CD4-positive, alpha-beta memory T cell (primary cell): ENCODE data around the gene TEDC2. TPM values are rescaled to one million over a fixed set of nuclear protein-coding genes. Genes with fewer than 3 reads are reported as not detected.

ENCODE experiments used
- CTCF ChIA-PET: fragments of 350-600 bp; sonication (Branson Sonifier 250); formaldehyde crosslinking; loops from one replicate; lab custom pipeline; 2021; ENCODE audit warnings: inconsistent platforms; ENCODE audit not compliant: partially characterized antibody; lab: Charles Lee
- POLR2A ChIA-PET: fragments of 350-600 bp; sonication (Branson Sonifier 250); formaldehyde crosslinking; loops from one replicate; lab custom pipeline; 2021; ENCODE audit not compliant: partially characterized antibody; lab: Charles Lee
- DNase-seq, 5 donors: peaks; one replicate each; pipeline versions ENCODE4 v3.0.0 to v3.0.0-alpha.2; 2020 to 2022; ENCODE audit warnings: mixed read lengths in 1 of 5
- H3K27ac ChIP-seq: one replicate; pipeline ENCODE4 v1.7.0; 2013; ENCODE audit warnings: low read depth, low read length
- H3K27me3 ChIP-seq: 2 replicates; pipeline ENCODE4 v1.7.0; 2013; ENCODE audit warnings: mild to moderate bottlenecking, low read length, moderate library complexity; ENCODE audit not compliant: insufficient read depth
- H3K36me3 ChIP-seq: 2 replicates; pipeline ENCODE4 v1.7.0; 2013; ENCODE audit warnings: mild to moderate bottlenecking, low read length, moderate library complexity; ENCODE audit not compliant: insufficient read depth
- H3K4me1 ChIP-seq: 2 replicates; pipeline ENCODE4 v1.7.0; 2013; ENCODE audit warnings: mild to moderate bottlenecking, low read length, moderate library complexity; ENCODE audit not compliant: insufficient read depth
- H3K4me3 ChIP-seq, 2 donors: one replicate each; pipeline ENCODE4 v1.7.0; 2013; ENCODE audit warnings: low read length in 2 of 2, mild to moderate bottlenecking in 1 of 2
- H3K9me3 ChIP-seq, 2 donors: one replicate each; pipeline ENCODE4 v1.7.0; 2013; ENCODE audit warnings: low read length in 2 of 2, control low read depth in 1 of 2; ENCODE audit not compliant: control insufficient read depth in 1 of 2
- H3K27ac Mint-ChIP-seq, 7 donors: one replicate each; pipeline ENCODE4 v1.8.0; 2020 to 2021; ENCODE audit warnings: mixed read lengths in 7 of 7, mild to moderate bottlenecking in 6 of 7, inconsistent platforms in 3 of 7, moderate library complexity in 3 of 7
- H3K27me3 Mint-ChIP-seq, 2 donors: one replicate each; pipeline ENCODE4 v1.8.0; 2020 to 2021; ENCODE audit warnings: mixed read lengths in 2 of 2
- H3K36me3 Mint-ChIP-seq, 2 donors: one replicate each; pipeline ENCODE4 v1.8.0; 2020 to 2021; ENCODE audit warnings: mixed read lengths in 2 of 2, inconsistent platforms in 1 of 2, mild to moderate bottlenecking in 1 of 2
- H3K4me1 Mint-ChIP-seq, 4 donors: one replicate each; pipeline ENCODE4 v1.8.0; 2020 to 2021; ENCODE audit warnings: mixed read lengths in 4 of 4, mild to moderate bottlenecking in 1 of 4
- H3K4me3 Mint-ChIP-seq, 8 donors: one replicate each; pipeline ENCODE4 v1.8.0; 2020 to 2021; ENCODE audit warnings: mixed read lengths in 8 of 8, mild to moderate bottlenecking in 7 of 8, moderate library complexity in 6 of 8, inconsistent platforms in 3 of 8
- H3K9me3 Mint-ChIP-seq, 8 donors: one replicate each; pipeline ENCODE4 v1.8.0; 2020 to 2021; ENCODE audit warnings: mixed read lengths in 8 of 8, mild to moderate bottlenecking in 5 of 8, inconsistent platforms in 3 of 8, moderate library complexity in 1 of 8
- intact Hi-C: fragments of 100-400 bp; cut with micrococcal nuclease; formaldehyde crosslinking; loops from one replicate; pipeline ENCODE4 v1.15.1; 2023
- polyA plus RNA-seq, 2 donors: library from polyadenylated mRNA; unstranded; fragments of 300-500 nt; fragmentation: Illumina TruSeq; gene quantifications; one replicate each; pipeline ENCODE4 v1.2.3, GENCODE V29; 2021
- total RNA-seq, 2 experiments: library from RNA; stranded (reverse); gene quantifications; one replicate each; pipeline ENCODE4 v1.2.3, GENCODE V29; 2021

Gene TEDC2
- total and polyA plus RNA-seq, 4 experiments from 2014 or later, result 0.44 to 0.55 (median 0.44) TPM; not detected in 1

DNA sequence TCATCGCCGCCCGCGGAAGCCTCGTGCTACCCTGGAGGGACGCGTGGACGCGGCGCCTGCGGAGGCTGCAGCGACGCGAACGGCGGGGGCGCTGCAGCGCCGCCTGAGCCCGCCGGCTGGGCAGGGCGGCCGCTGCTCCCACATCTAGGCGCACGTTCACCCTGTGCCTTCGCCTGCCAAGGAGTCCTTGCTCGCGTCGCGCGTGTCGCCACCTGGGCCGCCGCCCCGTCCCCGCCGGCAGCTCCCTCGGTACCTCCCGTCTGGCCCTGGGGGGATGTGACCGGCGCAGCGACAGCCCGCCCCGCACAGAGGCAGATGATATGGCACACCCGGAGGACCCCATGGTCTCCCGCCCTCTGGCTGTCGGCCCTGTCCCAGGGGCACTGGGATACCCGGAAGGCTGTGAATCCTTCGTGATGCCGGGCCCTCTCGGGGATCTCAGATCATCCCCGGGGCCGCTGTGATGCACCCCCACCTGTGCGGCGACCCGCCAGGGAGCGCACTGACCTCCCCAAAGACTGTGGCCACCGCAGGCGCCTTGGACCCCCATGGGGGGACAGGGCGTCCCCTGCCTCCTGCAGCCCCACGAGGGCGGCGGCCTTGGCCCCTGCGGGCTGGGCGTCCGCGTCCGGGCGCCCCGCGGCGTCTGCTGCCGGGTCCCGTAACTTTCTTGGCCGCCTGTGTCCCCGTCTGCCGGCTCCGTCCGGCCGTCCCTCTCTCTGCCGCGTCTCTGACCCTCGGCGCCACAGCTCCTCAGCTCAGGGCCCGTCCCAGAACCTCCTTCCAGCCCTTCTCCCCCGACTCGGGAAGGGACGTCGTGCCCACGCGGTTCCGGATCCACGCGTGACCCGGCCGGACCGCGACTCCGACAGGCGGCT lies 14.3 kb downstream of the TEDC2 start:
- H3K4me1 Mint-ChIP-seq, result peaks cover 6 to 33% (median 14%) of the 10 kb centered on the region in 4 donors
- no peaks in the 10 kb centered on the region for H3K9me3 Mint-ChIP-seq
- Histone ChIP-seq H3K27me3 (peaks cover 25% of the 10 kb centered on the region), H3K4me3 (peak overlapping the region in 1 of 2 donors; percentile 66), H3K27ac (peak overlapping the region; percentile 12), H3K4me1 (peaks cover 34% of the 10 kb centered on the region), H3K36me3 (no peaks in the 10 kb centered on the region), H3K9me3 (no peaks in the 10 kb centered on the region)
- DNase-seq, result peak; percentile 56 to 70 (median 65)
- intact Hi-C loops, result loop anchor here (1.0 to 2.0 kb wide), 5 partner anchors 13 to 319 kb away; partner anchors contain the start of genes ABCA3, CCNF and TRAF7
- H3K27me3 Mint-ChIP-seq, result peaks cover 7 to 15% of the 10 kb centered on the region in 2 donors
- CTCF ChIA-PET, result interaction anchor here (1.0 to 1.3 kb wide), 3 partner anchors 13 to 27 kb away, joined by 3 to 4 read pairs (median 3); no protein-coding TSS in a partner anchor
- peak overlapping the region; percentile 35 to 81 (median 73) for H3K4me3 Mint-ChIP-seq
- peak overlapping the region in 1 of 7 donors; percentile 78 for H3K27ac Mint-ChIP-seq
- no peaks in the 10 kb centered on the region for H3K36me3 Mint-ChIP-seq
- POLR2A ChIA-PET, result interaction anchor here (0.7 to 1.8 kb wide), 11 partner anchors 9 to 465 kb away, joined by 3 to 8 read pairs (median 4); partner anchors contain the start of genes AMDHD2, ATP6V0C, CCNF and ECI1

DNA sequence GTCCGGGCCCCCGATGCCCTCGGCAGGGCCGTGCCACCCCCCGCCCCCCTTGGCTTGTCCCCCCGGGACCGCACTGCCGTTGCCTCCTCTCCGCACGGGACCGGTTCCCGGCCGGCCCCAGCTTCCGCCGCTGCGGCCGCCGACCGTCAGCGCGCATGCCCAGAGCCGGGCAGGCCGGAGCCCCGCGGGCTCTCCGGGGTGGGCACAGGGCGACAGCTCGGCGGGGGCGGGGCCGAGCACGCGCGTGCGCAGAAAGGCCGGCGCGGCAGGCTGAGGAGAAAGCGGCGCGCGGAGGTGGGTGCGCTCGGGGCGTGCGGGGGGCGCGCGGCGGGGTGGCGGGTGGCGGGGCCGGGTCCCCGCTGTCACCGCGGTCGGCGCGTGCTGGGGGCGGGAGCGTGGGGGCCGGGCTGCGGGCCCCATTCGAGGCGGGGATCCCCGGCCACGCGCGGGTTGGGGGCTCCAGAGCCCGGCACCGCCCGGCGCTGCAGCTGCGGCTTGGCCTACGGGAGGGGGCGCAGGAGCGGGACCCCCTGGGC lies 15.0 kb downstream of the TEDC2 start, which contains the start of gene TBC1D24:
Gene TBC1D24 (plus strand): TSS at position 251 of the 536 bp plus-strand sequence. CDS start 21,022 bp downstream, outside the sequence.
- Mint-ChIP-seq H3K36me3 (no peaks in the 10 kb centered on the region), H3K4me1 (peaks cover 6 to 28% (median 14%) of the 10 kb centered on the region in 4 donors), H3K4me3 (peak within 1 kb of the TSS; percentile 63 to 81 (median 76)), H3K27me3 (peaks cover 7 to 11% of the 10 kb centered on the region in 2 donors), H3K27ac (peak within 1 kb of the TSS in 3 of 7 donors; percentile 42 to 78 (median 62)), H3K9me3 (no peaks in the 10 kb centered on the region)
- intact Hi-C loops, result loop anchor here (1.0 to 2.0 kb wide), 7 partner anchors 12 to 320 kb away; partner anchors contain the start of genes ABCA3, ATP6V0C, CCNF and TEDC2
- Histone ChIP-seq H3K36me3 (no peaks in the 10 kb centered on the region), H3K27me3 (peaks cover 20% of the 10 kb centered on the region), H3K4me3 (peak within 1 kb of the TSS in 1 of 2 donors; percentile 66), H3K4me1 (peaks cover 34% of the 10 kb centered on the region), H3K9me3 (no peaks in the 10 kb centered on the region), H3K27ac (peak within 1 kb of the TSS; percentile 12)
- POLR2A ChIA-PET, result interaction anchor here (0.7 to 1.8 kb wide), 11 partner anchors 8 to 466 kb away, joined by 3 to 8 read pairs (median 4); partner anchors contain the start of genes AMDHD2, ATP6V0C, CCNF and ECI1
- DNase-seq, result peak; percentile 66 to 73 (median 66)
- CTCF ChIA-PET, result interaction anchor here (1.0 to 1.3 kb wide), 2 partner anchors 12 to 26 kb away, joined by 3 to 4 read pairs; no protein-coding TSS in a partner anchor

DNA sequence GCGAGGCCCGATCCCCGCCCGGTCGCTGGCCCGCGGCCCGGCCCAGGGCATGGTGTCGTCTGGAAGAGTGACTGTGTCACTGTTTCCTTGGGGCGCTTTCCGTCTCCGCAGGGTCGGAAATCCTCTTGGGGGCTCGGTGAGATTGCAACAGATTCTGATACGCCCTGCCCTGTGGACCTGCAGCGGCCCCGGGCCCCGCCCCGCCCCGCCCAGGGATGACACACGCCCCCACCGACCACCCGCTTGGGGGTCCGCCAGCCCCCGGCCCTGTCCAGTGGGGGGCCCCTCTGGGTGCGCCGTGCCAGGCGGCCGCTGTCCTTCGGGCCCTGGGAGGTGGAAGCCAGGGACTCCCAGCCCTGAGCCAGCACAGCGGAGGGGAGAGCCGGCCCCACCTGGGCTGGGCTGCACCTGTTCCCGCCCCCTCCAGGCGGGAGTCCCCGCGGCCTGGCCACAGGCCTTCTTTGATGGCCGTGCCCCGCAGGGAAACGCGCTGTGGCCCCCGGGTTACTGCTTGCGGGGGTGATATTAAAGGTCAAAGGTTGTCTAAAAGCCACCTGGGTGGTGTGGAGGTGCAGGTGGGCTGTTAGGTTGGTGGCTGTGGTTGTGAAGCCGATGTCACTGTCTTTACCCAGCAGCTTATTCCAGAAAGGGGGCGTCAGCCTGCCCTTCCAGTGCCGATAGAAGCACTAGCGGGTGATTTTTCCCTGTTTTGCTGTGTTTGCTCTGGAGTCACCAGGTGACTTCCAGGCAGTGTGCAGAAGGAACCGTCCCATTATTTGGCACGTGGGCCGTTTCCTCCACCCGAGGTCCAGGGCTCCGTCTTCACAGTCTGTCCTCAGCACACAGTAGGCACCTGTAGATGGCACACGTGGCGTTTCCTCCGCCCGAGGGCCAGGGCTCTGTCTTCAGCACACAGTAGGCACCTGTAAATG lies 15.8 kb downstream of the TEDC2 start:
- peak overlapping the region; percentile 63 to 79 (median 75) for H3K4me3 Mint-ChIP-seq
- Histone ChIP-seq H3K27ac (no peak overlapping the region), H3K36me3 (no peaks in the 10 kb centered on the region), H3K27me3 (peaks cover 13% of the 10 kb centered on the region), H3K9me3 (no peaks in the 10 kb centered on the region), H3K4me1 (peaks cover 34% of the 10 kb centered on the region), H3K4me3 (peak overlapping the region in 1 of 2 donors; percentile 35)
- no peaks in the 10 kb centered on the region for H3K9me3 Mint-ChIP-seq
- intact Hi-C loops, result loop anchor here (1.0 to 2.0 kb wide), 3 partner anchors 15 to 38 kb away; partner anchors contain the start of genes ATP6V0C and TEDC2
- ChIA-PET CTCF (interaction anchor here (1.0 to 1.3 kb wide), 2 partner anchors 11 to 26 kb away, joined by 3 to 4 read pairs; no protein-coding TSS in a partner anchor), POLR2A (interaction anchor here (0.9 to 1.8 kb wide), 8 partner anchors 11 to 320 kb away, joined by 3 to 8 read pairs (median 4); partner anchors contain the start of genes AMDHD2, CCNF, ECI1 and PDPK1)
- peaks cover 2 to 4% of the 10 kb centered on the region in 2 donors for H3K27me3 Mint-ChIP-seq
- H3K4me1 Mint-ChIP-seq, result peaks cover 6 to 26% (median 13%) of the 10 kb centered on the region in 4 donors
- no peaks in the 10 kb centered on the region for H3K36me3 Mint-ChIP-seq
- DNase-seq, result peak in 3 of 5 donors; percentile 31 to 56 (median 37)
- peak overlapping the region in 2 of 7 donors; percentile 42 to 62 for H3K27ac Mint-ChIP-seq

DNA sequence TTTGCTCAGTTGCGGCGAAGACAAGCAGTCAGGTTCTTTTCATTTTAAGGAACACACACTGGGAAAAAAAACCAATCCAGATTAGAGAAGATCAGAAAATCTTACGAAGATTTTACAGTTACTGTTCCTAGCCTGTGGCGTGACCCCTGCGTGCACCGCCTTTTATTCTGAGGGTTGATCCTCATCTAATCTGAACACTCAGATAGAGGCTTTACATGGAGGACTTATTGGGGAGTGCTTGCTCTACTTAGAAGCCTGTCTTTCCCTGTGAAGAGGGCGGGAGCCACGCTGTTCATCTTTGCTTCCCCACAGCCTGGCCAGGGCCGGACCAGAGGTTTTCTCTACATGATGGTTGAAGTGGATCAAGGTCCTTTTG lies 16.4 kb downstream of the TEDC2 start:
- POLR2A ChIA-PET, result no interaction called here
- H3K27me3 Mint-ChIP-seq, result peaks cover 2 to 4% of the 10 kb centered on the region in 2 donors
- H3K27ac ChIP-seq, result no peak overlapping the region
- intact Hi-C loops, result no loop called here
- CTCF ChIA-PET, result no interaction called here
- H3K9me3 ChIP-seq, result no peaks in the 10 kb centered on the region
- H3K4me3 ChIP-seq, result no peak overlapping the region
- H3K36me3 Mint-ChIP-seq, result no peaks in the 10 kb centered on the region
- H3K9me3 Mint-ChIP-seq, result no peaks in the 10 kb centered on the region
- no peak for DNase-seq
- peaks cover 11% of the 10 kb centered on the region for H3K27me3 ChIP-seq
- peak overlapping the region; percentile 63 to 79 (median 75) for H3K4me3 Mint-ChIP-seq
- peaks cover 31% of the 10 kb centered on the region for H3K4me1 ChIP-seq
- H3K36me3 ChIP-seq, result no peaks in the 10 kb centered on the region
- peak overlapping the region in 2 of 7 donors; percentile 42 to 62 for H3K27ac Mint-ChIP-seq
- H3K4me1 Mint-ChIP-seq, result peaks cover 6 to 26% (median 13%) of the 10 kb centered on the region in 4 donors

DNA sequence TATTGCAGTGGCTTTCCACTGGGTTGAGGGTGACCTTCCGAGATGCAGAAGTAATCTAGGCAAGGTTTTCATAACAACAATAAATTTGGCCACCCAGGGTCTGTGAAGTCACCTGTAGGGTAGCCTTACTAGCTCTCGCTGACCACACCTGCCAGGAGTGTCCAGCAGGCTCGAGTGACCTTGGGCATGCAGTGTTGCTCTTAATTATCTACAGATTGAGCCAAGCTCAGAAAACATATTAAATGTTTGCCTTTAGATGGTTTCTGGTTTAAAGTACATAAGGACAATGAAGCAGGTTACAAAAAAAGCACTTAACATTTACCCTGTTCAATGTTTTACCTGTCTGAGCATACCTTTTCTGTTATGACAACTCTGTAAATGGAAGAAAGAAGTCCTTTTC lies 16.8 kb downstream of the TEDC2 start:
- Mint-ChIP-seq H3K4me3 (peak overlapping the region; percentile 55 to 79 (median 72)), H3K27me3 (peaks cover 2 to 4% of the 10 kb centered on the region in 2 donors), H3K4me1 (peaks cover 6 to 26% (median 13%) of the 10 kb centered on the region in 4 donors), H3K27ac (peak overlapping the region in 2 of 7 donors; percentile 12 to 42), H3K9me3 (peaks cover 0 to 2% (median 0%) of the 10 kb centered on the region in 8 donors), H3K36me3 (no peaks in the 10 kb centered on the region)
- POLR2A ChIA-PET, result no interaction called here
- H3K4me1 ChIP-seq, result peaks cover 27% of the 10 kb centered on the region
- no peaks in the 10 kb centered on the region for H3K36me3 ChIP-seq
- H3K27me3 ChIP-seq, result peaks cover 10% of the 10 kb centered on the region
- intact Hi-C loops, result no loop called here
- no peak overlapping the region for H3K4me3 ChIP-seq
- H3K9me3 ChIP-seq, result no peaks in the 10 kb centered on the region
- DNase-seq, result no peak
- no peak overlapping the region for H3K27ac ChIP-seq
- CTCF ChIA-PET, result no interaction called here

DNA sequence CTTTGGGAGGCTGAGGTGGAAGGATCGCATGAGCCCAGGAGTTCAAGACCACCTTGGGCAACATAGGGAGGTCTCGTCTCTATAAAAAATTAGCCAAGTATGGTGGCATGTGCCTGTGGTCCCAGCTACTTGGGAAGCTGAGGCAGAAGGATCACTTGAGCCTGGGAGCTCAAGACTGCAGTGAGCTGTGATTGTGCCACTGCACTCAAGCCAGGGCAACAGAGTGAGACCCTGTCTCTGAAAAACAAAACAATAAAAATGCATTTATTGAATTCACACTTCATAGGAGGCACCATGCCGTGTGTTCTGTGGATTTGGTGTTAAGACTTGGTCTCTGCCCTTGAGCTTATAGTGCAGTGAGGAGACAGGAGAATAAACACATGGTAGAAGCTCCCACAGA lies 17.4 kb downstream of the TEDC2 start:
- H3K9me3 ChIP-seq, result no peaks in the 10 kb centered on the region
- Mint-ChIP-seq H3K27ac (peak overlapping the region in 1 of 7 donors; percentile 12), H3K4me3 (no peak overlapping the region), H3K9me3 (peaks cover 0 to 2% (median 0%) of the 10 kb centered on the region in 8 donors), H3K4me1 (peaks cover 6 to 26% (median 13%) of the 10 kb centered on the region in 4 donors), H3K36me3 (no peaks in the 10 kb centered on the region), H3K27me3 (peaks cover 2 to 4% of the 10 kb centered on the region in 2 donors)
- ChIA-PET POLR2A (no interaction called here), CTCF (no interaction called here)
- peaks cover 27% of the 10 kb centered on the region for H3K4me1 ChIP-seq
- DNase-seq, result no peak
- intact Hi-C loops, result no loop called here
- H3K4me3 ChIP-seq, result no peak overlapping the region
- H3K36me3 ChIP-seq, result no peaks in the 10 kb centered on the region
- H3K27me3 ChIP-seq, result peaks cover 5% of the 10 kb centered on the region
- H3K27ac ChIP-seq, result no peak overlapping the region
